ENCODE data around the gene ZDHHC9. TPM values are rescaled to one million over a fixed set of nuclear protein-coding genes. Genes with fewer than 3 reads are reported as not detected.

ZDHHC9 gene
- total RNA-seq, 1 donor from 2014 or later: 37.8 TPM

DNA sequence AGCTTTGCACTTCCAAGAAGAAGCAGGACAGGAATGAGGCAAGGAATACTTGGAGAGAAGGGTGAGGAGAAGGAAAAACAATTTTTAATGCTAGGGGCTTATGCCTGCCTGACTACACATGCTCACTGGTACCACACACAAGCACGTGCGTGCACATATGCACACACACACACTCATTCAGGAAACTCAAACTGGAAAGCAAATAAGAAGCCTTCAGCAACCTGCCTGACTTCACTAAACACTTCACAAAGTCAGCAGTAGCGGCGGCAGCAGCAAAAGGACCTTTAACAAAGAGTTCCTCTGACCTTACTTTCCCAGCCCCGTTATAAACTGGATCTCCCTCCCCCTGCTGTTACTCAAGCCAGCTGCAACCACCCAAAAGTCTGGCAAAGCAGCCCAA is 3.3 kb downstream of the ZDHHC9 start:
- no peak overlapping the region for H3K4me3 Mint-ChIP-seq (ENCODE audit: unreplicated experiment)
- H3K36me3 Mint-ChIP-seq (ENCODE audit: low read depth, unreplicated experiment): peaks cover 5% of the 10 kb centered on the region
- H3K27me3 Mint-ChIP-seq (ENCODE audit: unreplicated experiment): peaks cover 4% of the 10 kb centered on the region
- no peak overlapping the region for H3K27ac Mint-ChIP-seq (ENCODE audit: unreplicated experiment)
- DNase-seq (ENCODE audit: low spot score): no peak
- H3K9me3 Mint-ChIP-seq (ENCODE audit: unreplicated experiment): no peaks in the 10 kb centered on the region
- H3K4me1 Mint-ChIP-seq (ENCODE audit: unreplicated experiment): peaks cover 13% of the 10 kb centered on the region
- TF ChIP-seq, protein P1, sequence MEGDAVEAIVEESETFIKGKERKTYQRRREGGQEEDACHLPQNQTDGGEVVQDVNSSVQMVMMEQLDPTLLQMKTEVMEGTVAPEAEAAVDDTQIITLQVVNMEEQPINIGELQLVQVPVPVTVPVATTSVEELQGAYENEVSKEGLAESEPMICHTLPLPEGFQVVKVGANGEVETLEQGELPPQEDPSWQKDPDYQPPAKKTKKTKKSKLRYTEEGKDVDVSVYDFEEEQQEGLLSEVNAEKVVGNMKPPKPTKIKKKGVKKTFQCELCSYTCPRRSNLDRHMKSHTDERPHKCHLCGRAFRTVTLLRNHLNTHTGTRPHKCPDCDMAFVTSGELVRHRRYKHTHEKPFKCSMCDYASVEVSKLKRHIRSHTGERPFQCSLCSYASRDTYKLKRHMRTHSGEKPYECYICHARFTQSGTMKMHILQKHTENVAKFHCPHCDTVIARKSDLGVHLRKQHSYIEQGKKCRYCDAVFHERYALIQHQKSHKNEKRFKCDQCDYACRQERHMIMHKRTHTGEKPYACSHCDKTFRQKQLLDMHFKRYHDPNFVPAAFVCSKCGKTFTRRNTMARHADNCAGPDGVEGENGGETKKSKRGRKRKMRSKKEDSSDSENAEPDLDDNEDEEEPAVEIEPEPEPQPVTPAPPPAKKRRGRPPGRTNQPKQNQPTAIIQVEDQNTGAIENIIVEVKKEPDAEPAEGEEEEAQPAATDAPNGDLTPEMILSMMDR (IDR thresholded peaks at IDR 0.05; ENCODE audit: unreplicated experiment): no peak

DNA sequence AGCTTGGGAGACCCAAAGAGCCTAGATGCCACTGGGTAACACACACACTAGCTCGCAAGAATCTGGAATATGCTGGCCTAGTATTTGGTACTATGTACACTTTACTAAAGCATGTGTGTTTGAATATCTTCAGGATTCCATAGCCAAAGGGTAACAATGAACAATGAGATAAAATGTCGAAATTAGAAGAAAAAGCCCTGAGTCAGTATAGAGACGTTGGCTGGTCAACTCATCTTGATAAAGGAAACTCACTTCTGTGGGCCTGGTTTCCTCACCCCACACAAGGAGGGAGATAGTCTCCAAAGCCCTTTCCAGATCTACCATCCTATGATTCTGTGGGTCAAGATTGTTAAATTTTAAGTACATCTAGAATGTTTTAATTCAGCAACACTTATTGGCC is 6.9 kb downstream of the ZDHHC9 start:
- no peaks in the 10 kb centered on the region for H3K27me3 Mint-ChIP-seq (ENCODE audit: unreplicated experiment)
- H3K9me3 Mint-ChIP-seq (ENCODE audit: unreplicated experiment): no peaks in the 10 kb centered on the region
- DNase-seq (ENCODE audit: low spot score): no peak
- TF ChIP-seq, protein P1 (IDR thresholded peaks at IDR 0.05; ENCODE audit: unreplicated experiment): no peak
- peaks cover 9% of the 10 kb centered on the region for H3K4me1 Mint-ChIP-seq (ENCODE audit: unreplicated experiment)
- H3K36me3 Mint-ChIP-seq (ENCODE audit: low read depth, unreplicated experiment): peaks cover 5% of the 10 kb centered on the region
- H3K27ac Mint-ChIP-seq (ENCODE audit: unreplicated experiment): no peak overlapping the region
- H3K4me3 Mint-ChIP-seq (ENCODE audit: unreplicated experiment): no peak overlapping the region

DNA sequence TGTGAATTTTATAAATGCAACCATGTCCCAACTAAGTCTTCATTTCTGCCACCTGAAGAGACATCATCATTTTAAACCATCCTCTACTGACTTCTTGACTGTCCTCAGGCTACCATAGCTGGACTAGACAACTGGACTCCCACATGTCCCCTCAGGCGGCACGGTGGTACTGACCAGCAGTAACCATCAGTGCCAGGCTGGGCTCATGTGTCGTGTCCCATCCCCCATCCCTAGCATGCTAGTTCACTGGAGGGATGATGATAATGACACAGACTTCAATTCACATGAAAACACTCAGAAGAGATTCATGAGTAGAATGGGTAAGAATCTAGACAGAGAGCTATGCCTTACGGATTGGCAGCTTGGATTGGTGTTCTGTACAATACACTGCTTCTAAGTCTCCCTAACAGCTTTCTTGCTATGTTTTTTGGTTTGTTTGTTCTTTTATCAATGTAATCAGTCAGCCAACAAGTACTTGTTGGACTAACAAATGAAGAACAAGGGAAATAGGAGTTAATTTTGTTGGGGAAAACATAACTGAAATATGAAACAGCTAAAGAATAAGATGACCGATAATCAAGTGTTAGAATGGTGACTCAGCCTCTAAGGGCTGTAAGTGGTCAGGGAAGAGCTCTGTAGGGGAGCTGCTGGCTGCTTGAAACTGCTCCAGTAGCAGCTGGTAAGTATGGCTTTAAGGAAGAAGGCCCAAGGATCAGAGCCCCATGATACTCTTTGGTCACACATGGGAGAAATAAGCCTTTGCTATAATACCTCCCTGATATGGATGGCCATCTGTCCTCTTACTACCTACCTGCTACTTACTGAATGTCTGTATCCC is 10.3 kb downstream of the ZDHHC9 start:
- DNase-seq (ENCODE audit: low spot score): no peak
- Mint-ChIP-seq H3K36me3 (ENCODE audit: low read depth, unreplicated experiment) (peaks cover 17% of the 10 kb centered on the region), H3K4me3 (ENCODE audit: unreplicated experiment) (no peak overlapping the region), H3K27ac (ENCODE audit: unreplicated experiment) (no peak overlapping the region), H3K27me3 (ENCODE audit: unreplicated experiment) (no peaks in the 10 kb centered on the region), H3K4me1 (ENCODE audit: unreplicated experiment) (no peaks in the 10 kb centered on the region), H3K9me3 (ENCODE audit: unreplicated experiment) (no peaks in the 10 kb centered on the region)
- TF ChIP-seq, protein P1 (IDR thresholded peaks at IDR 0.05; ENCODE audit: unreplicated experiment): no peak

DNA sequence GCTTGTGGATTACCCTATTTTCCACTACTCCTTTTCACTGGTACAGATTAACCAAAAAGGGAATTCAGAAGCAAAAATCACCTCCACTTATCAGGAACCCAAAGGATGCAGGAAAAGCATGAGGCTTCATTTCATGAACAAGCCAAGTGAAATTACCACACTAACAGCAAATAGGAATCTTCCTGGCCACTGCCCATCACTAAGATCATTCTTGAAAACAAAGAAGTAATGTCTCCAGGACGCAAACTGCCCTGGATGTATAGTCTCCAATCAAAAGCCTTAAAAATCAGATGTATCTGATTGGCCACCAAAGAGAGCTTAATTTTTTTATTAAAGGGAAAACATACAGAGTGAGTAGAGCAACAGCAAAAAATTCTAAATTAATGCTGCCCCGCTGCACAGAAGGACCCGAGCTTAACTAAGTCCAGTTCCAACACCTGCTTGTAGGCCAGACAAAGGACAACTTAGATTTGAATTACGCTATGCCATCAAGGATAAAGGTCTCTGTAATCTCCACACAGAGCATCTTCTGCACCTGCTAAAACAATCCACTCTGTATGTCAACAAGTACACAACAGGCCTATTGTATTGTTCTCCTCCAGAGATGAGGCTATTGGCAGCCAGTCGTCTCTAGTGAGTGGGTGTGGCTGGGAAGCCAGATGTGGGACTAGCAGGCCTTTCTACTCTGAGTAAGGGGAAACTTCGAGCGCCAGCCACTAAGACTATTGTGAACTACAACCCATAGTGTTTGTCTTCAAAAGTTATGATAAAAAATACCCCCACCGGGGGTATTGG is 12.4 kb downstream of the ZDHHC9 start:
- TF ChIP-seq, protein P1 (IDR thresholded peaks at IDR 0.05; ENCODE audit: unreplicated experiment): no peak

DNA sequence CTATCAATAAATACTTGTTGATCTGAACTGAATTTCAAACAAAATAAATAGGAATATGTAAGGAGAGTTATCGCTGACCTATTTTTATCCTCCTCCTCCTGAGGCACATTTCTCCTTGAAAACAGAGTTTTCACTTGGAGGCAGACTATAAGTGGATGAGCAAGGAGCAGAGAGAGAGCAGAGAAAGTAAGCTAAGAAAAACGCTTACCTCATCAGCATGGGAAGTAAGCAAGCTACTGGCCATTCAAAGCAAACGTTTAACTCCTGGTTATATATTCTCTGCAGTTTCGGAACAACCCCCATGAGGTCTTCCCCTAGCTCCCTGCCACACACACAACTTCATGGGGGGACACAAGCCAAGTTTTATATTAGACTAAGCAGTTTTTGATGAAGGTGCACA is 13.2 kb downstream of the ZDHHC9 start:
- no peak overlapping the region for H3K4me3 Mint-ChIP-seq (ENCODE audit: unreplicated experiment)
- DNase-seq (ENCODE audit: low spot score): no peak
- no peaks in the 10 kb centered on the region for H3K4me1 Mint-ChIP-seq (ENCODE audit: unreplicated experiment)
- no peaks in the 10 kb centered on the region for H3K27me3 Mint-ChIP-seq (ENCODE audit: unreplicated experiment)
- H3K36me3 Mint-ChIP-seq (ENCODE audit: low read depth, unreplicated experiment): peaks cover 15% of the 10 kb centered on the region
- no peaks in the 10 kb centered on the region for H3K9me3 Mint-ChIP-seq (ENCODE audit: unreplicated experiment)
- TF ChIP-seq, protein P1 (IDR thresholded peaks at IDR 0.05; ENCODE audit: unreplicated experiment): no peak
- H3K27ac Mint-ChIP-seq (ENCODE audit: unreplicated experiment): no peak overlapping the region

More for the DNA sequence above, 12.4 kb downstream of the ZDHHC9 start:
- no peak for DNase-seq (ENCODE audit: low spot score)
- Mint-ChIP-seq H3K27ac (ENCODE audit: unreplicated experiment) (no peak overlapping the region), H3K27me3 (ENCODE audit: unreplicated experiment) (no peaks in the 10 kb centered on the region), H3K4me1 (ENCODE audit: unreplicated experiment) (no peaks in the 10 kb centered on the region), H3K4me3 (ENCODE audit: unreplicated experiment) (no peak overlapping the region), H3K36me3 (ENCODE audit: low read depth, unreplicated experiment) (peaks cover 15% of the 10 kb centered on the region), H3K9me3 (ENCODE audit: unreplicated experiment) (no peaks in the 10 kb centered on the region)

All from endothelial cell (in vitro differentiated cells).